OCI-LY7 (cell line): ENCODE data around the gene PTPRN.

Source experiments
- CTCF ChIP-seq: fragments of 200-600 bp; sonication (generic); conservative IDR thresholded peaks from 2 replicates; pipeline ENCODE4 v1.5.1; 2014; ENCODE audit warnings: mild to moderate bottlenecking, antibody characterized with exemption, low read length, moderate library complexity, mixed read lengths
- EZH2phosphoT487 ChIP-seq: fragments of 200-600 bp; sonication (generic); IDR thresholded peaks from 2 replicates; pipeline ENCODE4 v1.6.1; 2018; ENCODE audit warnings: low read depth, borderline replicate concordance, mild to moderate bottlenecking, mixed run types, antibody characterized with exemption, low read length, moderate library complexity, mixed read lengths

GRCh38 chr2:219291910-219292490 is 17.2 kb downstream of the PTPRN start:
- no peak for TF ChIP-seq CTCF
- TF ChIP-seq EZH2phosphoT487 = no peak
